ENCODE measurements around the gene BCAR3.

DNA sequence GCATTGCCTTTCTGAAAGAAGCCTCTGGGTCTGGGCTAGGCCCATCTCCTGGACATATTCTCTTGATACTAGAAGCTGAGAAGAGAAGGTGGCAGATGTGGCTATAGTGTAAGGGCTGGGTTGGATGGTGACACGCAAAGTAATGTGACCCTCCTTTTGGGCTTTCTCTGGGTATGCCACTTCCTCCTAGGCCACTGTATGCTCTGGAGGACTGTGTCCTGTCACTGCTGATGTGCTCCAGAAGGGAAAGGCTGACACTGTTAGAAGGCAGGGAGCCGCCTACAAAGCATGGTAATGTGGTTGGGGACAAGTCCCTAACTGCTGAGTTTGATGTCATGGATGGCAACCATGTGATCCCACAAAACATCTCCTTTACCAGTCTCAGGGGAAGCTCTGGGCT is 112.1 kb downstream of the BCAR3 start:
- TF ChIP-seq, protein P1, sequence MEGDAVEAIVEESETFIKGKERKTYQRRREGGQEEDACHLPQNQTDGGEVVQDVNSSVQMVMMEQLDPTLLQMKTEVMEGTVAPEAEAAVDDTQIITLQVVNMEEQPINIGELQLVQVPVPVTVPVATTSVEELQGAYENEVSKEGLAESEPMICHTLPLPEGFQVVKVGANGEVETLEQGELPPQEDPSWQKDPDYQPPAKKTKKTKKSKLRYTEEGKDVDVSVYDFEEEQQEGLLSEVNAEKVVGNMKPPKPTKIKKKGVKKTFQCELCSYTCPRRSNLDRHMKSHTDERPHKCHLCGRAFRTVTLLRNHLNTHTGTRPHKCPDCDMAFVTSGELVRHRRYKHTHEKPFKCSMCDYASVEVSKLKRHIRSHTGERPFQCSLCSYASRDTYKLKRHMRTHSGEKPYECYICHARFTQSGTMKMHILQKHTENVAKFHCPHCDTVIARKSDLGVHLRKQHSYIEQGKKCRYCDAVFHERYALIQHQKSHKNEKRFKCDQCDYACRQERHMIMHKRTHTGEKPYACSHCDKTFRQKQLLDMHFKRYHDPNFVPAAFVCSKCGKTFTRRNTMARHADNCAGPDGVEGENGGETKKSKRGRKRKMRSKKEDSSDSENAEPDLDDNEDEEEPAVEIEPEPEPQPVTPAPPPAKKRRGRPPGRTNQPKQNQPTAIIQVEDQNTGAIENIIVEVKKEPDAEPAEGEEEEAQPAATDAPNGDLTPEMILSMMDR (IDR thresholded peaks at IDR 0.05): no peak
- TF ChIP-seq POLR2AphosphoS5 (IDR thresholded peaks at IDR 0.05) (no peak), POLR2A (IDR thresholded peaks at IDR 0.05) (no peak), EP300 (IDR thresholded peaks at IDR 0.05) (no peak)
